HG02623 (cell line): ENCODE results near the gene TTC7B.

ENCODE experiments used
- ATAC-seq: cut with Tn5 transposase; IDR thresholded peaks from one replicate; pipeline ENCODE4 v1.9.1; 2021; ENCODE audit warnings: moderate library complexity; ENCODE audit not compliant: unreplicated experiment

TTC7B gene

GRCh38 chr14:90676912-90677311 is 139.3 kb downstream of the TTC7B start:
- ATAC-seq = no peak

- no peak for ATAC-seq
Observed at GRCh38 chr14:90676356-90676755, 139.9 kb downstream of the TTC7B start.

- no peak for ATAC-seq
Observed at GRCh38 chr14:90675399-90675798, 140.8 kb downstream of the TTC7B start.

- no peak for ATAC-seq
Observed at GRCh38 chr14:90674716-90675115, 141.5 kb downstream of the TTC7B start.

GRCh38 chr14:90674043-90674670 is 142.1 kb downstream of the TTC7B start:
- no peak for ATAC-seq

GRCh38 chr14:90671382-90672234 is 144.6 kb downstream of the TTC7B start:
- no peak for ATAC-seq

GRCh38 chr14:90669731-90670130 is 146.5 kb downstream of the TTC7B start:
- no peak for ATAC-seq

- ATAC-seq = no peak
Observed at GRCh38 chr14:90666571-90666970, 149.7 kb downstream of the TTC7B start.

GRCh38 chr14:90665321-90666000 is 150.8 kb downstream of the TTC7B start:
- ATAC-seq = no peak

- ATAC-seq = no peak
Observed at GRCh38 chr14:90664911-90665310, 151.3 kb downstream of the TTC7B start.

- ATAC-seq = no peak
Observed at GRCh38 chr14:90663680-90664079, 152.6 kb downstream of the TTC7B start.

GRCh38 chr14:90663140-90663539 is 153.1 kb downstream of the TTC7B start:
- ATAC-seq = no peak

GRCh38 chr14:90661866-90662265 is 154.4 kb downstream of the TTC7B start:
- ATAC-seq = no peak

GRCh38 chr14:90660865-90661570 is 155.2 kb downstream of the TTC7B start:
- ATAC-seq = no peak

GRCh38 chr14:90659156-90659555 is 157.1 kb downstream of the TTC7B start:
- no peak for ATAC-seq

GRCh38 chr14:90658541-90658967 is 157.7 kb downstream of the TTC7B start:
- no peak for ATAC-seq

- no peak for ATAC-seq
Observed at GRCh38 chr14:90656973-90657372, 159.3 kb downstream of the TTC7B start.

GRCh38 chr14:90655829-90656228 is 160.4 kb downstream of the TTC7B start:
- ATAC-seq = no peak

- no peak for ATAC-seq
Observed at GRCh38 chr14:90654831-90655276, 161.4 kb downstream of the TTC7B start.

GRCh38 chr14:90652626-90653025 is 163.6 kb downstream of the TTC7B start:
- no peak for ATAC-seq

- ATAC-seq = no peak
Observed at GRCh38 chr14:90651976-90652560, 164.2 kb downstream of the TTC7B start.
